ENCODE results near the gene ZBED1. TPM values are rescaled to one million over a fixed set of nuclear protein-coding genes. Genes with fewer than 3 reads are reported as not detected.
A peak's percentile ranks its signal among the peaks of the same experiment; 100 is the strongest.
"Not testable (repeated sequence)": the region's sequence is repeated elsewhere in the genome, so short reads cannot be mapped to it uniquely, and the experiment has no call there.

ZBED1 gene
- total RNA-seq, 6 experiments from 2014 or later: 21.7 to 44.6 (median 36.9) TPM

DNA sequence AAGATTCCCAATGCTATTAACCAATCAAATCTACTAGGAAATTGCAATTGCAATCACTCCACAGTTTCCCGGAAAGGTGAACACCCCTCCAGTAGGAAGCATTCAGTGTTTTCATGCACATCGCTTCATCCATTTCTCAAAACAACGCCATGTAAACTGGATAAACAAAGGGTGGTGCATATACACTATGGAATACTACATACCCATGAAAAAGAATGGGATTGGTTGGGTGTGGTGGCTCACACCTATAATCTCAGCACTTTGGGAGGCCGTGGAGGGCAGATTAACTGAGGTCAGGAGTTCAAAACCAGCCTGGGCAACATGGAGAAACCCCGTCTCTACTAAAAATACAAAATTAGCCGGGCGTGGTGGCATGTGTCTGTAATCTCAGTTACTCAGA lies 29.1 kb downstream of the ZBED1 start:
- H3K9me3 ChIP-seq: no peaks in the 10 kb centered on the region
- no peaks in the 10 kb centered on the region for H3K36me3 ChIP-seq
- H3K4me3 ChIP-seq: no peak overlapping the region
- H3K4me1 ChIP-seq: peaks cover 0 to 12% (median 2%) of the 10 kb centered on the region in 4 donors
- TF ChIP-seq, protein P1, sequence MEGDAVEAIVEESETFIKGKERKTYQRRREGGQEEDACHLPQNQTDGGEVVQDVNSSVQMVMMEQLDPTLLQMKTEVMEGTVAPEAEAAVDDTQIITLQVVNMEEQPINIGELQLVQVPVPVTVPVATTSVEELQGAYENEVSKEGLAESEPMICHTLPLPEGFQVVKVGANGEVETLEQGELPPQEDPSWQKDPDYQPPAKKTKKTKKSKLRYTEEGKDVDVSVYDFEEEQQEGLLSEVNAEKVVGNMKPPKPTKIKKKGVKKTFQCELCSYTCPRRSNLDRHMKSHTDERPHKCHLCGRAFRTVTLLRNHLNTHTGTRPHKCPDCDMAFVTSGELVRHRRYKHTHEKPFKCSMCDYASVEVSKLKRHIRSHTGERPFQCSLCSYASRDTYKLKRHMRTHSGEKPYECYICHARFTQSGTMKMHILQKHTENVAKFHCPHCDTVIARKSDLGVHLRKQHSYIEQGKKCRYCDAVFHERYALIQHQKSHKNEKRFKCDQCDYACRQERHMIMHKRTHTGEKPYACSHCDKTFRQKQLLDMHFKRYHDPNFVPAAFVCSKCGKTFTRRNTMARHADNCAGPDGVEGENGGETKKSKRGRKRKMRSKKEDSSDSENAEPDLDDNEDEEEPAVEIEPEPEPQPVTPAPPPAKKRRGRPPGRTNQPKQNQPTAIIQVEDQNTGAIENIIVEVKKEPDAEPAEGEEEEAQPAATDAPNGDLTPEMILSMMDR (IDR thresholded peaks at IDR 0.05): no peak
- no peak for TF ChIP-seq POLR2A (IDR thresholded peaks at IDR 0.05)
- H3K27ac ChIP-seq: no peak overlapping the region
- DNase-seq: no peak
- intact Hi-C loops (cut with DNase I): no loop called here
- H3K27me3 ChIP-seq: no peaks in the 10 kb centered on the region
- no peak for ATAC-seq
- 76% methylated on average over 4 of the region's 7 CpGs for WGBS (ENCODE audit: insufficient coverage, low coverage, low lambda C conversion rate, missing lambda C conversion rate)

DNA sequence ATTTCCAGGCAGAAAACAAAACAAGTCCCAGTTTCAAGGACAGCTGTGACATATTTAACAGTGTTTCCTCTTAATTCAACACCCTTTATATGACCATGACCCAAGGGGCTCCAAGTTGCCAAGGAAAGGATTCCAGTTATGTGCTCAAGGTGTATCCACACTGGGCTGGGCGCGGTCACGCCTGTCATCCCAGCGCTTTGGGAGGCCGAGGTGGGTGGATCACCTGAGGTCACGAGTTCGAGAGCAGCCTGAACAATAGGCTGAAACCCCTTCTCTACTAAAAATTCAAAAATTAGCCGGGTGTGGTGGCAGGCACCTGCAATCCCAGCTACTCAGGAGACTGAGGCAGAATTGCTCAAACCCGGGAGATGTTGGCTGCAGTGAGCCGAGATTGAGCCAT lies 29.6 kb downstream of the ZBED1 start:
- H3K36me3 ChIP-seq; H3K27me3 ChIP-seq; intact Hi-C loops (cut with DNase I); H3K27ac ChIP-seq; H3K4me3 ChIP-seq; H3K9me3 ChIP-seq; ATAC-seq: not testable (repeated sequence)
- peaks cover 0 to 12% (median 2%) of the 10 kb centered on the region in 4 donors for H3K4me1 ChIP-seq
- DNase-seq: peak in 1 of 3 donors; percentile 15
- WGBS (ENCODE audit: insufficient coverage, low coverage, low lambda C conversion rate, missing lambda C conversion rate): 94% methylated on average over 6 of the region's 10 CpGs

DNA sequence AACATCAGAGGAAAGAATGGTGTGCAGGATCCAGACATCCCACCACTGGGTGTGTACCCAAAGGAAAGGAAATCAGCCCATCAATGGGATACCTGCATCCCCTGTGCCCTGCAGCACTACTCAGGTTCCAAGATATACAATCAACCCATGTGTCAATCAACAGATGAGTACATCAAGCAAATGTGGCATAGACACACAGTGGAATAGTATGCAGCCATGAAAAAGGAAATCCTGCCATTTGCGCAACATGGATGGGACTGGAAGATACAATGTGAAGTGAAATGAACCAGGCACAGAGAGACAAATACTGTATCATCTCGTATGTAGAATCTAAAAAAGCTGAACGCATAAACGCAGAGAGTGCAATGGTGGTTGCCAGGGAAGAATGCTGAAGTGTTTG lies 30.9 kb downstream of the ZBED1 start:
- peaks cover 0 to 12% (median 2%) of the 10 kb centered on the region in 4 donors for H3K4me1 ChIP-seq
- 86% methylated on average over 3 of the region's 4 CpGs for WGBS (ENCODE audit: insufficient coverage, low coverage, low lambda C conversion rate, missing lambda C conversion rate)
- H3K4me3 ChIP-seq; DNase-seq; H3K27ac ChIP-seq; ATAC-seq; intact Hi-C loops (cut with DNase I); H3K9me3 ChIP-seq; H3K27me3 ChIP-seq; H3K36me3 ChIP-seq: not testable (repeated sequence)

DNA sequence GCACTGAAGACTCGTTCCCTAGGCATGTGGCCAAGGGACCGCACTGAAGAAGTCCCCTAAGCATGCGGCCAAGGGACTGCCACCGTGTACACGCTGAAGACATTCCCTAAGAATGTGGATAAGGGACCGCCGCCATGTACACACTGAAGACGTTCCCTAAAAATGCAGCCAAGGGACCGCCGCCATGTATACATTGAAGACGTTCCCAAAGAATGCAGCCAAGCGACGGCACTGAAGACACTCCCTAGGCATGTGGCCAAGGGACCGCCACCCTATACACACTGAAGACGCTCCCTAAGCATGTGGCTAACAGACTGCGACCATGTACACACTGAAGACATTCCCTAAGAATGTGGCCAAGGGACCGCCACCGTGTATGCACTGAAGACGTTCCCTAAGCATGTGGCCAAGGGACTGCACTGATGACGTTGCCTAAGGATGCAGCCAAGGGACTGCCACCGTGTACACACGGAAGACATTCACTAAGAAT lies 31.5 kb downstream of the ZBED1 start:
- H3K36me3 ChIP-seq: no peaks in the 10 kb centered on the region
- WGBS (ENCODE audit: insufficient coverage, low coverage, low lambda C conversion rate, missing lambda C conversion rate): 92% methylated on average over 12 of the region's 22 CpGs

DNA sequence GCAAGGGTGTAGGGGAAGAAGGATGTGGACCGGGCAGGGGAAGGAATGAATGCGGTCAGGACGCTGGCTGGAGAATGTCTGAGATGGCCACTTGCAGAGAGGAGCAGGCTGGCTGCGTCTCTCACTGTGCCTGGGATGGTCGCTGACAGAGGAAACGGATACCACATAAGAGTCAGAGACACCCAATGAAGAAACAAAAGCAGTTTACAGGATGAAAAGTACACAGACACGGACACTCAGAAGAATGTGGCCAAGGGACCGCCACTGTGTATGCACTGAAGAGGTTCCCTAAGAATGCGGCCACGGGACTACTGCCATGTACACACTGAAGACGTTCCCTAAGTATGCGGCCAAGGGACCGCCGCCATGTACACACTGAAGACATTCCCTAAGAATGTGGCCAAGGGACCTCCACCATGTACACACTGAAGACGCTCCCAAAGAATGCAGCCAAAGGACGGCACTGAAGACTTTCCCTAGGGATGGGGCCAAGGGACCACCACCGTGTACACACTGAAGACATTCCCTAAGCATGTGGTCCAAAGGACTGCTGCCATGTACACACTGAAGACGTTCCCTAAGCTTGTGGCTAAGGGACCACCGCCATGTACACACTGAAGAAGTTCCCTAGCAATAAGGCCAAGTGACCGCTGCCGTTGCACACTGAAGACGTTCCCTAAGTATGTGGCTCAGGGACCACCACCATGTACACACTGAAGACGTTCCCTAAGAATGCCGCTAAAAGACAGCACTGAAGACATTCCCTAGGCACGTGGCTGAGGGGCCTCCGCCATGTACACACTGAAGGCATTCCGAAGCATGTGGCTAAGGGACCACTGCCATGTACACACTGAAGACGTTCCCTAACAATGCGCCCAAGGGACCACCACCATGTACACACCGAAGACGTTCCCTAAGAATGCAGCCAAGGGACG lies 32.2 kb downstream of the ZBED1 start:
- Histone ChIP-seq H3K9me3 (no peaks in the 10 kb centered on the region), H3K27me3 (no peaks in the 10 kb centered on the region), H3K4me1 (peaks cover 0 to 11% (median 2%) of the 10 kb centered on the region in 4 donors), H3K27ac (no peak overlapping the region), H3K4me3 (no peak overlapping the region), H3K36me3 (no peaks in the 10 kb centered on the region)
- ATAC-seq (no peak), DNase-seq (peak in 1 of 3 donors; percentile 31)
- intact Hi-C loops (cut with DNase I): no loop called here
- TF ChIP-seq, protein P1 (IDR thresholded peaks at IDR 0.05): no peak
- no peak for TF ChIP-seq POLR2A (IDR thresholded peaks at IDR 0.05)
- WGBS (ENCODE audit: insufficient coverage, low coverage, low lambda C conversion rate, missing lambda C conversion rate): 91% methylated on average over 10 of the region's 32 CpGs

More for the DNA sequence above, 31.5 kb downstream of the ZBED1 start:
- no peak for ATAC-seq
- intact Hi-C loops (cut with DNase I): no loop called here
- Histone ChIP-seq H3K27me3 (no peaks in the 10 kb centered on the region), H3K4me3 (no peak overlapping the region), H3K9me3 (no peaks in the 10 kb centered on the region), H3K4me1 (peaks cover 0 to 12% (median 2%) of the 10 kb centered on the region in 4 donors), H3K27ac (no peak overlapping the region)
- DNase-seq: peak in 1 of 3 donors; percentile 31
- TF ChIP-seq, protein P1 (IDR thresholded peaks at IDR 0.05): no peak
- TF ChIP-seq POLR2A (IDR thresholded peaks at IDR 0.05): no peak

Measured in right lobe of liver (tissue), 6 donors.